ENCODE data around the gene LMX1A.

DNA sequence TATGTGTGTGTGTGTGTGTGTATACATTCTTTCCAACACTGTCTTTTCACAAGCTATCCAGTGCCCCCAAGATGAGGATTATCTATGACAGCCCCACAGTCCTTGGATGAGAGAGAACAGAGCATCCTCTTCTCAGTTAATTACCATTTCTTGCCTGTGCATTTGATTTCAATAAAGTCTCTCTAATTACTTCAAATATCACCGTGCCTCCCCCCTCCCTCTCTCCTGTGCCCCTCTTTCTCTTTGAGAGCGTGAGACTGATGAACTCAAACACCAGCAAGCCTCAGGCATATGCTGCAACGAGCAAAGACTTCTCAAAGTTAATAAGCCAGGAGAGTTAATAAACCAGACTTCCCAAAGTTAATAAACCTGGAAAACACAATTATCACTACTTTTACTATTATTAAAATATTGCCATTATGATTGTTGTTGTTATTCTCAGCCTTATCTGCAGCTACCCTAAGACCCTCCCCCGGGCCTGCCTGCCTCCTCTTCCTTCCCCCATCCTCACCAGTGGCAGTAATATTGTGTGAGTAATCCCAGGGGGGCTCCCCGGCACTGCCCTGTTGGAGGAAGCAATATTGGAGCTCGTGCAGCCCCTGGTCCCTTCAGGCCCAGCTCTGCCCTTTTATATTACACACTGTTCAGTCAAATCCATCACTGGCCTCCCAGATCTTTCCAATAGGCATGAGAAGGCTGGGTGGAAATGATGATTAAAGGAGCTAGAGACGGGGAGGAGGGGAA is 30.9 kb downstream of the LMX1A start:
- TF ChIP-seq, protein P1, sequence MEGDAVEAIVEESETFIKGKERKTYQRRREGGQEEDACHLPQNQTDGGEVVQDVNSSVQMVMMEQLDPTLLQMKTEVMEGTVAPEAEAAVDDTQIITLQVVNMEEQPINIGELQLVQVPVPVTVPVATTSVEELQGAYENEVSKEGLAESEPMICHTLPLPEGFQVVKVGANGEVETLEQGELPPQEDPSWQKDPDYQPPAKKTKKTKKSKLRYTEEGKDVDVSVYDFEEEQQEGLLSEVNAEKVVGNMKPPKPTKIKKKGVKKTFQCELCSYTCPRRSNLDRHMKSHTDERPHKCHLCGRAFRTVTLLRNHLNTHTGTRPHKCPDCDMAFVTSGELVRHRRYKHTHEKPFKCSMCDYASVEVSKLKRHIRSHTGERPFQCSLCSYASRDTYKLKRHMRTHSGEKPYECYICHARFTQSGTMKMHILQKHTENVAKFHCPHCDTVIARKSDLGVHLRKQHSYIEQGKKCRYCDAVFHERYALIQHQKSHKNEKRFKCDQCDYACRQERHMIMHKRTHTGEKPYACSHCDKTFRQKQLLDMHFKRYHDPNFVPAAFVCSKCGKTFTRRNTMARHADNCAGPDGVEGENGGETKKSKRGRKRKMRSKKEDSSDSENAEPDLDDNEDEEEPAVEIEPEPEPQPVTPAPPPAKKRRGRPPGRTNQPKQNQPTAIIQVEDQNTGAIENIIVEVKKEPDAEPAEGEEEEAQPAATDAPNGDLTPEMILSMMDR (conservative IDR thresholded peaks at IDR 0.05; ENCODE audit: low read depth, low read length) = no peak
- TF ChIP-seq EZH2 (IDR thresholded peaks at IDR 0.05; ENCODE audit: borderline replicate concordance, low read depth, low read length, poor library complexity, severe bottlenecking) = no peak
